ENCODE data around the gene GMFB. TPM values are rescaled to one million over a fixed set of nuclear protein-coding genes. Genes with fewer than 3 reads are reported as not detected.

Gene GMFB
- total RNA-seq, 2 donors from 2014 or later = 22.8 to 34.8 TPM

GRCh38 chr14:54483073-54483745 is 5.6 kb downstream of the GMFB start:
- no peak overlapping the region for H3K27ac Mint-ChIP-seq
- H3K4me3 Mint-ChIP-seq = peak overlapping the region; percentile 89
- no peaks in the 10 kb centered on the region for H3K27me3 Mint-ChIP-seq
- no peaks in the 10 kb centered on the region for H3K9me3 Mint-ChIP-seq
- peaks cover 66% of the 10 kb centered on the region for H3K36me3 Mint-ChIP-seq (ENCODE audit: low read depth)
- ATAC-seq (replicated peaks) = peak; percentile 49
- H3K4me1 Mint-ChIP-seq = peaks cover 42% of the 10 kb centered on the region

- ATAC-seq (replicated peaks) = no peak
- no peaks in the 10 kb centered on the region for H3K9me3 Mint-ChIP-seq
- H3K36me3 Mint-ChIP-seq (ENCODE audit: low read depth) = peaks cover 82% of the 10 kb centered on the region
- no peaks in the 10 kb centered on the region for H3K27me3 Mint-ChIP-seq
- H3K27ac Mint-ChIP-seq = no peak overlapping the region
- H3K4me3 Mint-ChIP-seq = no peak overlapping the region
- peaks cover 34% of the 10 kb centered on the region for H3K4me1 Mint-ChIP-seq
Observed at GRCh38 chr14:54481695-54482094, 7.1 kb downstream of the GMFB start.

- Mint-ChIP-seq H3K9me3 (no peaks in the 10 kb centered on the region), H3K36me3 (ENCODE audit: low read depth) (peaks cover 89% of the 10 kb centered on the region), H3K27me3 (no peaks in the 10 kb centered on the region), H3K4me1 (peaks cover 27% of the 10 kb centered on the region), H3K27ac (no peak overlapping the region), H3K4me3 (no peak overlapping the region)
- ATAC-seq (replicated peaks) = no peak
Observed at GRCh38 chr14:54480830-54481562, 7.8 kb downstream of the GMFB start.

- H3K27me3 Mint-ChIP-seq = no peaks in the 10 kb centered on the region
- ATAC-seq (replicated peaks) = no peak
- H3K36me3 Mint-ChIP-seq (ENCODE audit: low read depth) = peaks cover 98% of the 10 kb centered on the region
- no peaks in the 10 kb centered on the region for H3K9me3 Mint-ChIP-seq
- H3K27ac Mint-ChIP-seq = peak overlapping the region; percentile 5
- peaks cover 13% of the 10 kb centered on the region for H3K4me1 Mint-ChIP-seq
- H3K4me3 Mint-ChIP-seq = no peak overlapping the region
Observed at GRCh38 chr14:54478636-54479215, 10.1 kb downstream of the GMFB start.

GRCh38 chr14:54475911-54476310 is 12.9 kb downstream of the GMFB start:
- no peak for ATAC-seq (replicated peaks)
- H3K36me3 Mint-ChIP-seq (ENCODE audit: low read depth) = peaks cover 80% of the 10 kb centered on the region
- no peaks in the 10 kb centered on the region for H3K27me3 Mint-ChIP-seq
- peak overlapping the region; percentile 24 for H3K27ac Mint-ChIP-seq
- peaks cover 5% of the 10 kb centered on the region for H3K4me1 Mint-ChIP-seq
- H3K9me3 Mint-ChIP-seq = no peaks in the 10 kb centered on the region
- H3K4me3 Mint-ChIP-seq = no peak overlapping the region

GRCh38 chr14:54475187-54475899 is 13.4 kb downstream of the GMFB start:
- Mint-ChIP-seq H3K36me3 (ENCODE audit: low read depth) (peaks cover 74% of the 10 kb centered on the region), H3K4me3 (no peak overlapping the region), H3K27ac (peak overlapping the region; percentile 24)

GRCh38 chr14:54474232-54474793 is 14.5 kb downstream of the GMFB start:
- ATAC-seq (replicated peaks) = no peak
- Mint-ChIP-seq H3K4me3 (no peak overlapping the region), H3K36me3 (ENCODE audit: low read depth) (peaks cover 64% of the 10 kb centered on the region), H3K4me1 (peaks cover 5% of the 10 kb centered on the region), H3K9me3 (no peaks in the 10 kb centered on the region), H3K27me3 (no peaks in the 10 kb centered on the region), H3K27ac (no peak overlapping the region)

More at GRCh38 chr14:54475187-54475899, 13.4 kb downstream of the GMFB start:
- peaks cover 5% of the 10 kb centered on the region for H3K4me1 Mint-ChIP-seq
- no peak for ATAC-seq (replicated peaks)
- H3K9me3 Mint-ChIP-seq = no peaks in the 10 kb centered on the region
- no peaks in the 10 kb centered on the region for H3K27me3 Mint-ChIP-seq

- peaks cover 5% of the 10 kb centered on the region for H3K4me1 Mint-ChIP-seq
Observed at GRCh38 chr14:54472315-54472714, 16.5 kb downstream of the GMFB start.

GRCh38 chr14:54471641-54472040 is 17.1 kb downstream of the GMFB start:
- Mint-ChIP-seq H3K27ac (no peak overlapping the region), H3K9me3 (peaks cover 10% of the 10 kb centered on the region), H3K27me3 (no peaks in the 10 kb centered on the region), H3K4me3 (no peak overlapping the region), H3K36me3 (ENCODE audit: low read depth) (peaks cover 50% of the 10 kb centered on the region), H3K4me1 (peaks cover 5% of the 10 kb centered on the region)
- ATAC-seq (replicated peaks) = no peak

More at GRCh38 chr14:54472315-54472714, 16.5 kb downstream of the GMFB start:
- Mint-ChIP-seq H3K27me3 (no peaks in the 10 kb centered on the region), H3K9me3 (peaks cover 8% of the 10 kb centered on the region), H3K27ac (no peak overlapping the region), H3K36me3 (ENCODE audit: low read depth) (peaks cover 57% of the 10 kb centered on the region), H3K4me3 (no peak overlapping the region)
- no peak for ATAC-seq (replicated peaks)

- Mint-ChIP-seq H3K4me3 (no peak overlapping the region), H3K27me3 (no peaks in the 10 kb centered on the region), H3K36me3 (ENCODE audit: low read depth) (peaks cover 41% of the 10 kb centered on the region), H3K9me3 (peaks cover 10% of the 10 kb centered on the region), H3K4me1 (peaks cover 4% of the 10 kb centered on the region), H3K27ac (no peak overlapping the region)
- no peak for ATAC-seq (replicated peaks)
Observed at GRCh38 chr14:54470701-54471100, 18.1 kb downstream of the GMFB start.

- H3K27ac Mint-ChIP-seq = no peak overlapping the region
- no peak for ATAC-seq (replicated peaks)
- peaks cover 13% of the 10 kb centered on the region for H3K36me3 Mint-ChIP-seq (ENCODE audit: low read depth)
- no peaks in the 10 kb centered on the region for H3K27me3 Mint-ChIP-seq
- no peak overlapping the region for H3K4me3 Mint-ChIP-seq
- no peaks in the 10 kb centered on the region for H3K4me1 Mint-ChIP-seq
- H3K9me3 Mint-ChIP-seq = peaks cover 10% of the 10 kb centered on the region
Observed at GRCh38 chr14:54467280-54467679, 21.5 kb downstream of the GMFB start.

GRCh38 chr14:54465654-54466053 is 23.1 kb downstream of the GMFB start:
- no peak for ATAC-seq (replicated peaks)
- H3K27me3 Mint-ChIP-seq = no peaks in the 10 kb centered on the region
- H3K27ac Mint-ChIP-seq = no peak overlapping the region
- H3K4me3 Mint-ChIP-seq = no peak overlapping the region
- H3K36me3 Mint-ChIP-seq (ENCODE audit: low read depth) = peaks cover 13% of the 10 kb centered on the region
- H3K4me1 Mint-ChIP-seq = no peaks in the 10 kb centered on the region
- peaks cover 10% of the 10 kb centered on the region for H3K9me3 Mint-ChIP-seq

GRCh38 chr14:54462048-54462447 is 26.7 kb downstream of the GMFB start:
- Mint-ChIP-seq H3K27me3 (no peaks in the 10 kb centered on the region), H3K4me1 (no peaks in the 10 kb centered on the region), H3K27ac (peak overlapping the region; percentile 83), H3K9me3 (no peaks in the 10 kb centered on the region), H3K4me3 (peak overlapping the region; percentile 39), H3K36me3 (ENCODE audit: low read depth) (no peaks in the 10 kb centered on the region)
- peak; percentile 80 for ATAC-seq (replicated peaks)

- Mint-ChIP-seq H3K4me3 (no peak overlapping the region), H3K27me3 (no peaks in the 10 kb centered on the region), H3K9me3 (no peaks in the 10 kb centered on the region), H3K36me3 (ENCODE audit: low read depth) (no peaks in the 10 kb centered on the region), H3K27ac (no peak overlapping the region), H3K4me1 (no peaks in the 10 kb centered on the region)
- ATAC-seq (replicated peaks) = no peak
Observed at GRCh38 chr14:54459106-54459505, 29.7 kb downstream of the GMFB start.

Measured in activated T-helper 17 cell treated with anti-CD3 and anti-CD28 coated beads, Interleukin-2, amount 50 U/mL, for 72 hours (primary cell).